HG02981 (cell line): ENCODE data around the gene ZNF445.
"Not testable (repeated sequence)": the region's sequence is repeated elsewhere in the genome, so short reads cannot be mapped to it uniquely, and the experiment has no call there.

Experiments
- ATAC-seq: cut with Tn5 transposase; IDR thresholded peaks from one replicate; pipeline ENCODE4 v1.9.1; 2021; ENCODE audit warnings: mild to moderate bottlenecking, moderate library complexity; ENCODE audit not compliant: unreplicated experiment

The ZNF445 gene

DNA sequence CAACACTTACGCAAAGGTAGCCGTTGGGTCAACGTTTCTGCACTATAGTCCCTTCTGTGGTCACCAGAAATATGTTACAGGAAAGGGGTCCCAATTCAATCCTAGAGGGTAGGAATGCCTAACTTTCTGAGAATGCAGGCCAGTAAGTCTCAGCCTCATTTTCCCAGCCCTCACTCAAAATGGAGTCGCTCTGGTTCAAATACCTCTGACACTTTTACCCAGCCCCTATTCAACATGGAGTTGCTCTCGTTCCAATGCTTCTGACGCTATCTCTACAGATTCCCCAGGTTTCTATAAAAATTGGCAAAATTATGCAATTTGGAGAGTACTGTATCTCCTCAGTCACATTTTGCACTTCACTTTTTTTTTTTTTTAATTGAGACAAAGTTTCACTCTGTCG, 39.7 kb downstream of the ZNF445 start:
- no peak for ATAC-seq

- ATAC-seq: no peak
These were observed 41.3 kb downstream of the ZNF445 start for GRCh38 chr3:44436181-44436580.

GRCh38 chr3:44434834-44435510, 42.5 kb downstream of the ZNF445 start:
- no peak for ATAC-seq

DNA sequence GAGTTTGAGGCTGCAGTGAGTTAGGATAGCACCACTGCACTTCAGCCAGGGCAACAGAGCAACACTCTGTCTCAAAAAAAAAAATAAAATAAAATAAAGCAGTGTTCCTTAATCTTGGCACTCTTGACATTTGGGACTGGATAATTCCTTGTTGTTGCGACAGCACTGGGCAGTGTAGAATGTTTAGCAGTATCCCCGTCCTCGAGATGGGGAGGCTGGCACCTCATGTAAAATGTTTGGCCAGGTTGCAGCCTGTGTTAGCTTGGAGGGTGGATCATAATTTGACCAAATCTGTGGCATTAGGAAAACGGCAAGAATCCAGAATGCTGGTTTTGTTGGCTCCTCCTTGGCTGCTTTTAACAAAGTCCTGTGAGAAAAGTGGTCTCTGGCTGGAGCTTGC, 47.0 kb downstream of the ZNF445 start:
- no peak for ATAC-seq

DNA sequence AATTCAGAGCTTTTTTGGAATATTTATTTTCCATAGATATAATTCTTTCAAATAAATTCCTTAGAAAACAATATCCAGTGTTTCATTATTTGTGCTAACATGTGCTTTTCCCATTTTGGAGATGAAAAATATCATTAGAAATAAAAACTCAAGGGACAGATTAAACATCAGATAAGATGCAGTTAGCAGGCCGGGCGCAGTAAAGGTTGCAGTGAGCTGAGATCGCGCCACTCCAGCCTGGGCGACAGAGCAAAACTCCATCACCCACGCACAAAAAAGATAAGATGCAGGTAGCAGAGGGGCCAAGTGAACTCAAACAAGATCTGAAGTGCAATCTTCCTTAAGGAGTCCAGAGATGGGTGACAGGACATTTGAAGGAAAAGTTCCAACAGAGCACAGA, 48.0 kb downstream of the ZNF445 start:
- no peak for ATAC-seq

DNA sequence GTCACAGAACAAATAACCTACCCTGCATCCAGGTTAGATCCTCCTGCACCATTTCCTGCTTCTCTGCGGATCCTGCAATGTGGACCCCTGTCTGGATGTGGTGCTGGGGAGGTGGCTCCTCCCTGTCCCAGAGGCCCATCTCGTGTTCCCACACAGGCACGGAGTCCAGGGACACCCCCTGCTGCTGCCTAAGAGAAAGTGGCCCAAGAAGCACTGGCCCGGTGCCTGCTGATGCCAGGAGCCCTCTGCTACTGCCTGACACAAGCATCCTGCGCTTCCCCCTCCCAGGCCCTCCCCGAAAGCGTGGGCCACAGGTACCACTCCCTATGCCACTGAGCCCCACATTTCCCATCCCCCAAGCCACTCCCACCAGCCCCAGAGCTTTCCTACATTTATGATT, 48.6 kb downstream of the ZNF445 start:
- no peak for ATAC-seq

GRCh38 chr3:44427683-44428082, 49.8 kb downstream of the ZNF445 start:
- ATAC-seq: no peak

- ATAC-seq: no peak
These were observed 52.7 kb downstream of the ZNF445 start for GRCh38 chr3:44424758-44425157.

DNA sequence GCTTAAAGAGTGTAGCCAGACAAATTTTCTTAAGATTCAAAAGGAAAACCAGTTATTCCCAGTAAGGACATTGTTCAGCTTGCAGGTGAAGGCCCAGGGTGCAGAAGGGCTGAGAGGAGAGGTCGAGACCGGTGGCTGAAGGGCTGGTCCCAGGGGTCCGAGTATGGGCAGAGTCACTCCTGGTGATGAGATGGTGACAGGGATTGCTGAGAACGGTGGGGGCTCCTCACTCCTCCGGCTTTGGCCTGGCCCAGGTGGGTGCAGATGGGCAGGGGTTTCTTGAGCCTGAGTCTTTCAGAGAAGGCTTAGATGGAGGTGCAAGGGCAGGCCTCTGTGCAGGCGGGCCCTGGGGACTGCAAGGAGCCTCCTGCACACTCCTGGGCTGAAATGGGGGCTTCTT, 56.2 kb downstream of the ZNF445 start:
- no peak for ATAC-seq

DNA sequence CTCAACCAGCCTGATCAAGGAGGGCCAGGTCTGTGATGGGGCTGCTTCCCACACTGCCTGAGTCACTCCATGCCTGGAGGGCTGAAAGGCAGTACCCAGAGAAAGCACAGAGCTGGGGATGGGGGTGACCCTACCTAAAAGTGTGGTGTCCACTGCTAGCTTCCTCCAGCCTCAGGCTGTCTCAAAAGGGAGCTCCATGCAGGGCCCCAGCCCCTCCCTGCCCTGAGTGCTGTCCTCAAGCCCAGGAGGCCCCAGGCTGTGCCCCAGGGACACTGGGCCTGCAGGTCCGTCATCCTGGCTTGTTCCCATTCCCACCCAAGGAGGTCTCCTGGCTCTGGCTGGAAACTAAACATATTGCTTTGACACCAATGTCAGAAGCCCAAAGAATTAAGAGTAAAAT, 56.8 kb downstream of the ZNF445 start:
- no peak for ATAC-seq

DNA sequence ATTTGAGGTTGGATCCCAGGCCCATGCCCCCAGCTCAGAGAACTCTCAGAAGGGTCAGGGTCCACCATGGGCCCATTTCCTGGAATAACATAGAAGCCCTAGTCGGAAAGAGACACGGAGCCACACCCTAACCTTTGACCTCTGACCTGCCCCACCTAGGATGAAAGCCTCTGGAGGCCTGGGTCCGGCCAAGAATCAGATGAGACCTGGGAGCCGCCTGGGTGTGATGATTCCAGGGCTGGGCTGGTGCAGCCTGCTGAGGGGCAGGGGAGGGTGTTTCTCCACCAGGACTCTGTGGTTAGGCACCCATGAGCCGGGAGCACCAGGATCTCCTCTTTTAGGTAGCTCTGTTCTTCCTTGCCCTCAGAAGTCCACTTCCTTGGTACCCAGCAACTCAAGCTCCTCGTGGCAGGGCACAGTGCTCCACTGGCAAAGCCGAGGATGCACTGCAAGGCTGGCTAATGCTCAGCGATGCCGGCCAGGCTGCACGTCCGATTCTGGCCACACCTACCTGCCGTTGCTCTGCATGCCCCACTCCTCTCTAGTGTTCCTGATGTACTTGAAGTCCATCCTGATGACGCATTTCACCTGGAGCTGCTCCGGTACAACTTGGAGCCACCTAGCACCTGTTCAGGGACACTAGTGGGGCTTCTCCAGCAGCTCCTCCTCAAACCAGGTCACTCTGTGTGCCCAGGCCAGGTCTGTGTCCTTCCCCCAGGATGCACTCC, 57.4 kb downstream of the ZNF445 start:
- no peak for ATAC-seq

DNA sequence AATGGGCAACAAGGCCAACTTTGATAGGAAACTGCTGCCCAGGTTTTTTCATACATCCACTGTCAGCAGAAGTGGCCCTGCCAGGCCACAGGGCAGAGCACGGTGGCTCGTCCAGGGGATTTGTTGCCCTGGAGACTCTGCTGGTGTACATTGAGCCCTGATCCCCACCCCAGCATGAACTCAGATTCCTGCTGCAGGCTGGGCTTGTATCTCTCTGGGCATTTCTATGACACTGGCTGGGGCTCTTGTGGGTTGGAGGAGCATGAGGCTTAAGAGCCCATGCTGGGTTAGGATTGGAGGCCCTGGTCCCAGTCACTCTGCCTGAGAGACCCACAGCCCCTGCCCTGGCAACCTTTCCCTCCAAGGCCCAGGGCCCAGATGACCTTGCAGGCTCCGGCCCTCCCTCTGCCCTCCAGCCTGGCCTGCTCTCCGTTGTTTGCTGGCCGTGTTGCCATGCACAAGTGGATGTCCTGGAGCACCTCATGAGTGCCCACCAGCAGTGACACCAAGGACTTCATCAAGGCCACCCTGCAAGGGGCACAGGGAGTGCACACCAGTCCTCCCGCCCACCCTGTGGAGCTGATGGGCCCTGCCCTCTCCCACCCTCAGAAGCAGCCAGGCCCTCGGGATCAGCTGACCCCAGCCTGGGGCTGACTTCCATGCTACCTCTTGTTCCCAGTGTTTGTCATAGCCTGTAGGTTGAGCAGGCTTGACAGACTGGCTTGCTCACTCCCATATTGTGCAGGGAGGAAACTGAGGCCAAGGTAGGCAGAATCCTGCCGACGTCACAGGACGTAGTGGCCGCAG, 58.2 kb downstream of the ZNF445 start:
- no peak for ATAC-seq

GRCh38 chr3:44418549-44418948, 58.9 kb downstream of the ZNF445 start:
- ATAC-seq: no peak

DNA sequence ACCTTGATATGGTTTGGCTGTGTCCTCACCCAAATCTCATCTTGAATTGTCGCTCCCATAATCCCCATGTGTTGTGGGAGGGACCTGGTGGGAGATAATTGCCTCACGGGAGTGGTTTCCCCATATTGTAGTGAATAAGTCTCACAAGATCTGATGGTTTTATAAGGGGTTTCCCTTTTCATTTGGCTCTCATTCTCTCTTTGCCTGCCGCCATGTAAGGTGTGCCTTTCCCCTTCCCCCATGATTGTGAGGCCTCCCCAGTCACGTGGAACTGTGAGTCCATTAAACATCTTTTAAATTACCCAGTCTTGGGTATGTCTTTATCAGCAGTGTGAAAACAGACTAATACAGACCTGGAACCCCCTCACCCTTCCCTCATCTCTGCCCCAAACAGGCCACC, 59.4 kb downstream of the ZNF445 start:
- ATAC-seq: not testable (repeated sequence)

DNA sequence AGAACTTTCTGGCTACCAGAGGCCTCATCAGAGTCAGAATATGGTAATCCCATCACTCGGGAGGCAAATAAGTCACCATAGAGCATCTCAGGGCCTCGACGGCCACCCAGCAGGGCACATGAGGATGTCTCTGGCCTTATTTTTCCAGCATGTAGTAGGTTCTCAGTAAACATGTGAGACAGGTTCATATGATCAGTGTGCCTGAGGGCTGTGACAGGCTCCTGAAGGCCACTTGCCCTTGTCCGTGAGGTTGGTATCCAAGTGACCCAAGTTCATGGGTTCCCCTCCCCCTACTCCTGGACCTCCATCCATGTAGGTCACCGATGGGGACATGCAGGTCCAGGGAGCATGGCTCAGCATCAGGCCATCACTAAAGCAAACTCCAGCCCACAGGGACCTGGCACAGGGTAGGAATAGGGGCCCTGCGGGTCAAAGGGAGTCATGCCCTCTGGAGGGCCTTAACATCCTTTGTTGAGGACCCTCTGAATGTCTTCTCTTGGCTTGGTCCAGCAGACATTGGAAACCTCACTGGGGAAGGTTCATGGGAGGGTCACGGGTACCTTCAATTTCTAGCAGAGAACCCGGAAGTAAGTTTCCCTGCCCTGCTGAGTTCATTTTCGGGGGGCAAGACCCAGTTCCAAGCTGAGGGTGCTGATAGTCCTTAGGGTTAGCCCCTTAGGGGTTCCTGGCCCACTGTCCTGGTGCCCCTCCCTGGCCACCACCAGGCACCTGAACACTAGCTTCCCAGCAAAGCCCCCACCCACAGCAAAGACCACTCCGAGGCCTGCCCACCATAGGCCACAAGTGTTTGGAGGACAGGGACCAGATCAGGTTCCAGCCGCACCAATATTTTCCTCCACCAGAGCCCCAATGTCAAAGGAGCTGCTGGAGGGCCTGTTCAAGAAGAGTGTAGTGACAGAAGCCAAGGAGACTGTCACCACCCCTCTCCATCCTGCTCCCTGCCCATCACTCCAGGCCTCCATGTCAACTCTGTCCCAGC, 61.1 kb downstream of the ZNF445 start:
- no peak for ATAC-seq

GRCh38 chr3:44415421-44415820, 62.0 kb downstream of the ZNF445 start:
- no peak for ATAC-seq

- ATAC-seq: no peak
These were observed 62.9 kb downstream of the ZNF445 start for GRCh38 chr3:44414517-44415090.

DNA sequence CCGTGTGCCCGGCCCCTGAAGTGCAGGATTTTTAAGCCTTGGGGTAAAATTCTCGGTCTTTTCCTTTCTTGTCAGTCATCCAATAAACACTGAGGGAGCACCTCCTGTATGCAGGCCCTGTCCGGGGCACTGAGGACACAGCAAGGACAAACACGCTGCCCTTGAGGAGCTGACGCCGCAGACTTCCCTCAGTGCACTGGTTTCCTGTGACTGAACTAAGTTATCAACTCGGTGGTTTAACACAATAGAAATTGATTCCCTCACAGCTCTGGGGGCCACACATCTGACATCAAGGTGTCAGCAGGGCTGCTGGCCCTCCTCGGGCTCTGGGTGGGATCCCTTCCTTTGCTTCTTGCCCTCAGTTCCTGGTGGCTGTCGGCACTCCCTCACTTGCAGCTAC, 65.1 kb downstream of the ZNF445 start:
- no peak for ATAC-seq

GRCh38 chr3:44411031-44411645, 66.3 kb downstream of the ZNF445 start:
- no peak for ATAC-seq
